PC-3 (cell line): ENCODE results near the gene KRT86. TPM values are rescaled to one million over a fixed set of nuclear protein-coding genes. Genes with fewer than 3 reads are reported as not detected.

ENCODE experiments used
- ATAC-seq: fragments of 200-7000 bp; cut with Tn5 transposase; 2 replicates; pipeline ENCODE4 v1.9.1; 2020; ENCODE audit warnings: mild to moderate bottlenecking, moderate library complexity
- BruUV-seq: library from RNA; stranded (reverse); fragments of 400-500 nt; replicated peaks from 2 replicates; lab custom pipeline; 2021; lab: Mats Ljungman, UMichigan
- CTCF ChIA-PET: fragments of 300-600 bp; sonication (Branson Sonifier 250); formaldehyde crosslinking; loops from one replicate; lab custom pipeline; 2022; ENCODE audit warnings: antibody characterized with exemption; lab: Charles Lee
- POLR2A ChIA-PET: fragments of 300-600 bp; sonication (Branson Sonifier 250); formaldehyde crosslinking; loops from one replicate; lab custom pipeline; 2022; ENCODE audit warnings: antibody characterized with exemption; ENCODE audit not compliant: unreplicated experiment; lab: Charles Lee
- DNase-seq: peaks from one replicate; pipeline ENCODE4 v3.0.0-alpha.2; 2015
- H2AFZ ChIP-seq: fragments of 300-600 bp; sonication (generic); 2 replicates; pipeline ENCODE4 v1.6.0; 2016; ENCODE audit warnings: antibody characterized with exemption, low read length
- H3F3A ChIP-seq: fragments of 300-600 bp; sonication (generic); one replicate; pipeline ENCODE4 v1.6.0; 2017; ENCODE audit warnings: antibody characterized with exemption, low read length, control low read depth, mild to moderate bottlenecking; ENCODE audit not compliant: unreplicated experiment
- H3K27ac ChIP-seq: fragments of 300-600 bp; sonication (generic); 2 replicates; pipeline ENCODE4 v1.5.1; 2016; ENCODE audit warnings: mild to moderate bottlenecking, low read length
- H3K27me3 ChIP-seq: fragments of 300-600 bp; sonication (generic); 2 replicates; pipeline ENCODE4 v1.6.1; 2016; ENCODE audit warnings: low read length, mixed read lengths
- H3K36me3 ChIP-seq: fragments of 300-600 bp; sonication (generic); 2 replicates; pipeline ENCODE4 v1.6.1; 2016; ENCODE audit warnings: low read depth, mixed run types, low read length, mixed read lengths
- H3K4me1 ChIP-seq: fragments of 300-600 bp; sonication (generic); 2 replicates; pipeline ENCODE4 v1.5.1; 2016; ENCODE audit warnings: low read length; ENCODE audit not compliant: insufficient read depth
- H3K4me2 ChIP-seq: fragments of 300-600 bp; sonication (generic); 2 replicates; pipeline ENCODE4 v1.6.0; 2016; ENCODE audit warnings: low read length
- H3K4me3 ChIP-seq: fragments of 300-600 bp; sonication (generic); 2 replicates; pipeline ENCODE4 v1.5.1; 2016; ENCODE audit warnings: mild to moderate bottlenecking, low read length, mixed read lengths
- H3K79me2 ChIP-seq: fragments of 300-600 bp; sonication (generic); 2 replicates; pipeline ENCODE4 v1.6.1; 2017; ENCODE audit warnings: low read length, mixed read lengths
- H3K9ac ChIP-seq: fragments of 300-600 bp; sonication (generic); 2 replicates; pipeline ENCODE4 v1.6.0; 2016; ENCODE audit warnings: mild to moderate bottlenecking, low read length
- H3K9me2 ChIP-seq: fragments of 300-600 bp; sonication (generic); replicated peaks from 2 replicates; pipeline ENCODE4 v1.6.1; 2016; ENCODE audit warnings: mixed run types, low read length, mixed read lengths
- H3K9me3 ChIP-seq: fragments of 300-600 bp; sonication (generic); 2 replicates; pipeline ENCODE4 v1.6.1; 2016; ENCODE audit warnings: low read length, mixed read lengths
- H4K20me1 ChIP-seq: fragments of 300-600 bp; sonication (generic); 2 replicates; pipeline ENCODE4 v1.6.1; 2016; ENCODE audit warnings: low read length, mixed read lengths
- CTCF ChIP-seq: fragments of 300-600 bp; sonication (generic); conservative IDR thresholded peaks from 2 replicates; pipeline ENCODE4 v1.5.1; 2017; ENCODE audit warnings: antibody characterized with exemption, low read depth, mild to moderate bottlenecking, low read length
- EZH2 ChIP-seq: fragments of 300-600 bp; sonication (generic); IDR thresholded peaks from one replicate; pipeline ENCODE4 v1.6.1; 2017; ENCODE audit warnings: antibody characterized with exemption, mild to moderate bottlenecking, low read length; ENCODE audit not compliant: unreplicated experiment
- EZH2phosphoT487 ChIP-seq: fragments of 300-600 bp; sonication (generic); IDR thresholded peaks from 2 replicates; pipeline ENCODE4 v1.6.1; 2018; ENCODE audit warnings: mild to moderate bottlenecking, antibody characterized with exemption, low read length, borderline replicate concordance
- intact Hi-C: fragments of 100-400 bp; cut with micrococcal nuclease; formaldehyde crosslinking; loops from 2 replicates; pipeline ENCODE4 v1.9.0; 2023
- total RNA-seq: library from RNA; depleted of rRNA; stranded (reverse); fragments of >200 nt; gene quantifications from 2 replicates; pipeline ENCODE4 v1.2.3, GENCODE V29; 2014

KRT86 gene
- total RNA-seq, 1 experiment from 2014 or later = 1.2 TPM

- Histone ChIP-seq H3K4me1 (peaks cover 8% of the 10 kb centered on the region), H3K9ac (no peak overlapping the region), H3K79me2 (no peaks in the 10 kb centered on the region), H3K9me3 (no peaks in the 10 kb centered on the region), H3K4me2 (no peak overlapping the region), H3F3A (no peaks in the 10 kb centered on the region), H3K4me3 (no peak overlapping the region), H3K27me3 (no peaks in the 10 kb centered on the region), H2AFZ (no peak overlapping the region), H3K9me2 (no peaks in the 10 kb centered on the region), H4K20me1 (no peaks in the 10 kb centered on the region), H3K36me3 (no peaks in the 10 kb centered on the region), H3K27ac (no peak overlapping the region)
- no peak for DNase-seq
- TF ChIP-seq CTCF (no peak), EZH2 (no peak), EZH2phosphoT487 (no peak)
- ChIA-PET CTCF (no interaction called here), POLR2A (no interaction called here)
- no TSS peak for BruUV-seq
- intact Hi-C loops = no loop called here
- ATAC-seq = no peak
Measured at GRCh38 chr12:52353766-52354165, 79.3 kb downstream of the KRT86 start.

- Histone ChIP-seq H3F3A (no peaks in the 10 kb centered on the region), H3K9me3 (no peaks in the 10 kb centered on the region), H3K9ac (no peak overlapping the region), H3K4me1 (peaks cover 7% of the 10 kb centered on the region), H2AFZ (no peak overlapping the region), H3K27ac (no peak overlapping the region), H3K79me2 (no peaks in the 10 kb centered on the region), H3K9me2 (no peaks in the 10 kb centered on the region), H3K27me3 (no peaks in the 10 kb centered on the region), H3K4me2 (no peak overlapping the region), H3K36me3 (no peaks in the 10 kb centered on the region), H3K4me3 (no peak overlapping the region), H4K20me1 (no peaks in the 10 kb centered on the region)
- ATAC-seq (no peak), DNase-seq (no peak)
- BruUV-seq = no TSS peak
- CTCF ChIA-PET = no interaction called here
- TF ChIP-seq EZH2phosphoT487 (no peak), CTCF (no peak), EZH2 (no peak)
- intact Hi-C loops = no loop called here
- POLR2A ChIA-PET = no interaction called here
Measured at GRCh38 chr12:52354200-52354599, 79.8 kb downstream of the KRT86 start.

- no peaks in the 10 kb centered on the region for H3F3A ChIP-seq
- H3K9ac ChIP-seq = no peak overlapping the region
- BruUV-seq = no TSS peak
- no peak for DNase-seq
- no peaks in the 10 kb centered on the region for H3K9me3 ChIP-seq
- ChIA-PET POLR2A (no interaction called here), CTCF (no interaction called here)
- H4K20me1 ChIP-seq = no peaks in the 10 kb centered on the region
- no peak overlapping the region for H2AFZ ChIP-seq
- H3K9me2 ChIP-seq = no peaks in the 10 kb centered on the region
- H3K4me1 ChIP-seq = peaks cover 3% of the 10 kb centered on the region; the same call in 1 of the 2 replicates
- H3K79me2 ChIP-seq = no peaks in the 10 kb centered on the region
- no peak for TF ChIP-seq EZH2
- no peak for TF ChIP-seq CTCF
- TF ChIP-seq EZH2phosphoT487 = no peak
- no peak for ATAC-seq
- H3K27ac ChIP-seq = no peak overlapping the region
- H3K27me3 ChIP-seq = no peaks in the 10 kb centered on the region
- H3K4me3 ChIP-seq = no peak overlapping the region
- H3K4me2 ChIP-seq = no peak overlapping the region
- no peaks in the 10 kb centered on the region for H3K36me3 ChIP-seq
- intact Hi-C loops = no loop called here
Measured at GRCh38 chr12:52355176-52355575, 80.7 kb downstream of the KRT86 start.
